IMR-90 (cell line): Measurements from ENCODE around the gene ZDHHC1. TPM values are rescaled to one million over a fixed set of nuclear protein-coding genes. Genes with fewer than 3 reads are reported as not detected.

Experiments used
- ATAC-seq: fragments of 200-7000 bp; cut with Tn5 transposase; 2 replicates; pipeline ENCODE4 v1.9.1; 2020; ENCODE audit warnings: low read depth, mild to moderate bottlenecking, moderate library complexity
- BruUV-seq: library from RNA; stranded (reverse); fragments of 400-500 nt; replicated peaks from 2 replicates; lab custom pipeline; 2021; lab: Mats Ljungman, UMichigan
- CTCF ChIA-PET: fragments of 300-600 bp; formaldehyde crosslinking; extraction: SDS; loops from one replicate; lab custom pipeline; 2021; ENCODE audit warnings: antibody characterized with exemption; lab: Yijun Ruan, JAX
- POLR2A ChIA-PET: fragments of 300-600 bp; sonication (Branson Sonifier 250); formaldehyde crosslinking; loops from one replicate; lab custom pipeline; 2022; ENCODE audit warnings: antibody characterized with exemption; ENCODE audit not compliant: unreplicated experiment; lab: Charles Lee
- DNase-seq: peaks from one replicate; pipeline ENCODE4 v3.0.0; 2013
- H2AFZ ChIP-seq: replicated peaks from 2 replicates; pipeline ENCODE3; 2013; ENCODE audit warnings: low read length, mild to moderate bottlenecking; ENCODE audit not compliant: poor library complexity
- H2AK5ac ChIP-seq: 2 replicates; pipeline ENCODE4 v1.6.1; 2013; ENCODE audit warnings: low read depth, low read length, inconsistent platforms
- H2AK9ac ChIP-seq: replicated peaks from 2 replicates; pipeline ENCODE3; 2013; ENCODE audit warnings: mild to moderate bottlenecking, low read depth, low read length, moderate library complexity; ENCODE audit not compliant: poor library complexity
- H2BK120ac ChIP-seq: 2 replicates; pipeline ENCODE4 v1.6.1; 2013; ENCODE audit warnings: low read depth, low read length, inconsistent platforms
- H2BK15ac ChIP-seq: 3 replicates; pipeline ENCODE4 v1.6.1; 2013; ENCODE audit warnings: low read depth, low read length, inconsistent platforms
- H2BK20ac ChIP-seq: 2 replicates; pipeline ENCODE4 v1.6.1; 2013; ENCODE audit warnings: low read depth, mild to moderate bottlenecking, inconsistent platforms, low read length, moderate library complexity
- H2BK5ac ChIP-seq: 2 replicates; pipeline ENCODE4 v1.6.1; 2013; ENCODE audit warnings: mild to moderate bottlenecking, low read depth, low read length, inconsistent platforms; ENCODE audit not compliant: poor library complexity, severe bottlenecking
- H3K14ac ChIP-seq: replicated peaks from 2 replicates; pipeline ENCODE4 v1.6.1; 2013; ENCODE audit warnings: low read depth, low read length, inconsistent platforms
- H3K18ac ChIP-seq: 2 replicates; pipeline ENCODE4 v1.6.1; 2013; ENCODE audit warnings: low read depth, low read length, control low read depth
- H3K23ac ChIP-seq: 2 replicates; pipeline ENCODE4 v1.6.1; 2013; ENCODE audit warnings: low read depth, low read length, inconsistent platforms
- H3K27ac ChIP-seq: 2 replicates; pipeline ENCODE4 v1.5.1; 2013; ENCODE audit warnings: mild to moderate bottlenecking, control low read depth, low read length; ENCODE audit not compliant: insufficient read depth
- H3K27me3 ChIP-seq: 2 replicates; pipeline ENCODE4 v1.6.1; 2013; ENCODE audit warnings: low read length; ENCODE audit not compliant: control insufficient read depth, insufficient read depth
- H3K36me3 ChIP-seq: 2 replicates; pipeline ENCODE4 v1.6.1; 2013; ENCODE audit warnings: low read length, mixed read lengths; ENCODE audit not compliant: control insufficient read depth, insufficient read depth
- H3K4ac ChIP-seq: 2 replicates; pipeline ENCODE4 v1.6.1; 2013; ENCODE audit warnings: low read depth, low read length, inconsistent platforms
- H3K4me1 ChIP-seq: 2 replicates; pipeline ENCODE4 v1.6.1; 2013; ENCODE audit warnings: low read length, mixed read lengths; ENCODE audit not compliant: control insufficient read depth, insufficient read depth
- H3K4me2 ChIP-seq: 2 replicates; pipeline ENCODE4 v1.6.1; 2013; ENCODE audit warnings: low read depth, mild to moderate bottlenecking, control low read depth, low read length, moderate library complexity
- H3K4me3 ChIP-seq: 2 replicates; pipeline ENCODE4 v1.5.1; 2013; ENCODE audit warnings: low read depth, mild to moderate bottlenecking, control low read depth, low read length, moderate library complexity; ENCODE audit not compliant: insufficient read depth
- H3K56ac ChIP-seq: 2 replicates; pipeline ENCODE4 v1.6.1; 2013; ENCODE audit warnings: low read length, inconsistent platforms; ENCODE audit not compliant: insufficient read depth; ENCODE audit errors: extremely low read depth
- H3K79me1 ChIP-seq, 2 experiments: 2 replicates each; pipeline ENCODE4 v1.6.1; 2013; ENCODE audit warnings: low read length in 2 of 2, inconsistent platforms in 1 of 2, low read depth in 1 of 2
- H3K9ac ChIP-seq: 2 replicates; pipeline ENCODE4 v1.6.1; 2013; ENCODE audit warnings: low read depth, low read length, control low read depth
- H3K9me1 ChIP-seq: 2 replicates; pipeline ENCODE4 v1.6.1; 2013; ENCODE audit warnings: low read length, inconsistent platforms; ENCODE audit not compliant: insufficient read depth
- H3K9me3 ChIP-seq: 2 replicates; pipeline ENCODE4 v1.6.1; 2013; ENCODE audit warnings: low read length; ENCODE audit not compliant: control insufficient read depth, insufficient read depth
- H4K20me1 ChIP-seq: 2 replicates; pipeline ENCODE4 v1.6.1; 2013; ENCODE audit warnings: low read length, inconsistent platforms; ENCODE audit not compliant: insufficient read depth
- H4K5ac ChIP-seq: 2 replicates; pipeline ENCODE4 v1.6.1; 2013; ENCODE audit warnings: mild to moderate bottlenecking, low read depth, low read length, control low read depth
- H4K8ac ChIP-seq, 2 experiments: 2 replicates each; pipeline ENCODE4 v1.6.1; 2013; ENCODE audit warnings: low read depth in 2 of 2, low read length in 2 of 2, control low read depth in 1 of 2, inconsistent platforms in 1 of 2
- H4K91ac ChIP-seq: 2 replicates; pipeline ENCODE4 v1.6.1; 2013; ENCODE audit warnings: low read depth, low read length, inconsistent platforms; ENCODE audit not compliant: insufficient read depth
- CTCF ChIP-seq: conservative IDR thresholded peaks from 2 replicates; pipeline ENCODE4 v1.5.1; 2012; ENCODE audit warnings: mild to moderate bottlenecking, low read depth, low read length, improper control_type of control experiment
- FOS ChIP-seq: fragments of 150-350 bp; IDR thresholded peaks from 2 replicates; pipeline ENCODE4 v1.6.1; 2016; ENCODE audit warnings: low read depth, low read length
- RAD21 ChIP-seq: IDR thresholded peaks from 2 replicates; pipeline ENCODE4 v1.6.1; 2012; ENCODE audit warnings: low read length, improper control_type of control experiment
- SMC3 ChIP-seq: fragments of 150-350 bp; IDR thresholded peaks from 2 replicates; pipeline ENCODE4 v1.6.1; 2016; ENCODE audit warnings: low read depth, mild to moderate bottlenecking, antibody characterized with exemption, low read length, moderate library complexity
- WGBS, 2 experiments: methylation state at CpG; one replicate each; pipeline versions ENCODE4 v1.1.5 to v1.1.7; 2013; ENCODE audit warnings: missing lambda C conversion rate in 2 of 2; ENCODE audit not compliant: insufficient read length in 1 of 2; ENCODE audit errors: extremely low coverage in 2 of 2; 5-methylcytosine and 5-hydroxymethylcytosine counted together
- dilution Hi-C: fragments of 300-500 bp; cut with HindIII; formaldehyde crosslinking; loops from one replicate; pipeline ENCODE4 v1.14.3; 2018; ENCODE audit warnings: low sequenced_read_pairs; ENCODE audit not compliant: unreplicated experiment
- in situ Hi-C: fragments of 300-500 bp; cut with MboI; formaldehyde crosslinking; loops from 3 replicates; pipeline ENCODE4 v1.14.3; 2019; ENCODE audit warnings: low sequenced_read_pairs, inconsistent platforms, mixed read lengths
- intact Hi-C: fragments of 100-400 bp; cut with micrococcal nuclease; formaldehyde crosslinking; loops from 2 replicates; pipeline ENCODE4 v1.10.0; 2022
- polyA plus RNA-seq, 3 experiments: library from polyadenylated mRNA; depleted of rRNA; stranded (reverse); fragments of >200 nt; gene quantifications; 2 replicates each; pipeline ENCODE4 v1.2.3, GENCODE V29; 2012; ENCODE audit warnings: low replicate concordance in 1 of 3
- total RNA-seq: library from RNA; depleted of rRNA; stranded (reverse); fragments of >200 nt; gene quantifications from 2 replicates; pipeline ENCODE4 v1.2.3, GENCODE V29; 2012

Gene ZDHHC1
- total and polyA plus RNA-seq, 2 of the 4 experiments (the other 2 are of a cell fraction), result 2.0 to 5.9 TPM

- Histone ChIP-seq H2BK5ac (no peak overlapping the region), H3K18ac (peak overlapping the region; percentile 31; the same call in 1 of the 2 replicates), H3K23ac (no peak overlapping the region), H2BK15ac (no peak overlapping the region), H3K36me3 (peaks cover 17% of the 10 kb centered on the region; the same call in 1 of the 2 replicates), H2AK5ac (no peak overlapping the region), H2BK20ac (no peak overlapping the region), H2AK9ac (no peak overlapping the region), H3K9me3 (no peaks in the 10 kb centered on the region), H3K4me1 (peaks cover 38% of the 10 kb centered on the region), H3K27me3 (no peaks in the 10 kb centered on the region), H4K91ac (no peak overlapping the region), H3K4me3 (no peak overlapping the region), H3K9me1 (peaks cover 3% of the 10 kb centered on the region; the same call in 1 of the 2 replicates), H3K79me1 (peaks cover 5 to 56% of the 10 kb centered on the region in 2 experiments; a peak in 3 of 4 replicates), H3K27ac (peak overlapping the region; percentile 85; the same call in 1 of the 2 replicates), H3K4me2 (no peak overlapping the region; the same call in 1 of the 2 replicates), H3K56ac (no peak overlapping the region), H3K9ac (no peak overlapping the region), H3K14ac (no peak overlapping the region; the same call in 1 of the 2 replicates), H2AFZ (no peak overlapping the region), H4K5ac (peak overlapping the region; percentile 4; the same call in 1 of the 2 replicates), H4K8ac (no peak overlapping the region), H2BK120ac (no peak overlapping the region), H3K4ac (no peak overlapping the region), H4K20me1 (peaks cover 53% of the 10 kb centered on the region)
- ChIA-PET CTCF (interaction anchor here (0.6 to 1.9 kb wide), 8 partner anchors 9 to 187 kb away, joined by 3 to 7 read pairs (median 4); no protein-coding TSS in a partner anchor), POLR2A (interaction anchor here (0.6 kb wide), 1 partner anchor 9 kb away, joined by 4 read pairs; no protein-coding TSS in a partner anchor)
- ATAC-seq (peak; percentile 67), DNase-seq (peak; percentile 42)
- TF ChIP-seq RAD21 (peak; percentile 49), FOS (no peak), SMC3 (peak; percentile 37; the same call in 1 of the 2 replicates), CTCF (peak; percentile 56)
- dilution Hi-C loops, result no loop called here
- intact Hi-C loops, result no loop called here
- in situ Hi-C loops, result no loop called here
- no TSS peak for BruUV-seq
- WGBS, 2 experiments, result 60% methylated on average over 1 of the region's 6 CpGs; no CpG with 5 or more reads in 1 of the 2 experiments
Measured at GRCh38 chr16:67447508-67448076, 31.3 kb upstream of the ZDHHC1 start.
